B cell (primary cell): Measurements from ENCODE around the gene DNASE1L2.

Experiments
- EZH2 ChIP-seq: IDR thresholded peaks from 2 replicates; pipeline ENCODE4 v1.6.1; 2012; ENCODE audit warnings: borderline replicate concordance, low read depth, mild to moderate bottlenecking, moderate library complexity, low read length; ENCODE audit not compliant: insufficient read depth, poor library complexity, severe bottlenecking
- TF ChIP-seq, protein P1 (sequence below): fragments of 200-600 bp; IDR thresholded peaks from one replicate; pipeline ENCODE4 v1.8.0; 2022; ENCODE audit warnings: antibody characterized with exemption, mild to moderate bottlenecking

DNA sequence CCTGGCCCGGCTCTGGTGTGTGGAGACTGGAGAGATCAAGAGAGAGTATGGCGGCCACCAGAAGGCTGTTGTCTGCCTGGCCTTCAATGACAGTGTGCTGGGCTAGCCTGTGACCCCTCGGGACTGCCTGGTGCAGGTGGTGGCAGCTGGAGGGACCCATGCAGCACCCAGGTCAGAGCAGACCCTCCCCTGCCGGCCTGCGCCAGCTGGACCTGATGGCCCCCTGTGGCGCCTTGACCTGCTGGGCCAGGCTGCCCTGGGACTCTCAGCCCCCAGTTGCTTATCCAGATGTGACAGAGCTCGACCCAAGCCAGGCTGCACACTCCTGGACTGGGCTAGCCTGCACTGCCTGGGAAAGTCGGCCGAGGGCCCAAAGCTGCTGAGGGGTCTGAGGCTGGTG lies 27.5 kb upstream of the DNASE1L2 start:
- TF ChIP-seq, protein P1, sequence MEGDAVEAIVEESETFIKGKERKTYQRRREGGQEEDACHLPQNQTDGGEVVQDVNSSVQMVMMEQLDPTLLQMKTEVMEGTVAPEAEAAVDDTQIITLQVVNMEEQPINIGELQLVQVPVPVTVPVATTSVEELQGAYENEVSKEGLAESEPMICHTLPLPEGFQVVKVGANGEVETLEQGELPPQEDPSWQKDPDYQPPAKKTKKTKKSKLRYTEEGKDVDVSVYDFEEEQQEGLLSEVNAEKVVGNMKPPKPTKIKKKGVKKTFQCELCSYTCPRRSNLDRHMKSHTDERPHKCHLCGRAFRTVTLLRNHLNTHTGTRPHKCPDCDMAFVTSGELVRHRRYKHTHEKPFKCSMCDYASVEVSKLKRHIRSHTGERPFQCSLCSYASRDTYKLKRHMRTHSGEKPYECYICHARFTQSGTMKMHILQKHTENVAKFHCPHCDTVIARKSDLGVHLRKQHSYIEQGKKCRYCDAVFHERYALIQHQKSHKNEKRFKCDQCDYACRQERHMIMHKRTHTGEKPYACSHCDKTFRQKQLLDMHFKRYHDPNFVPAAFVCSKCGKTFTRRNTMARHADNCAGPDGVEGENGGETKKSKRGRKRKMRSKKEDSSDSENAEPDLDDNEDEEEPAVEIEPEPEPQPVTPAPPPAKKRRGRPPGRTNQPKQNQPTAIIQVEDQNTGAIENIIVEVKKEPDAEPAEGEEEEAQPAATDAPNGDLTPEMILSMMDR = no peak
- no peak for TF ChIP-seq EZH2
